HG02970 (cell line): ENCODE data around the gene GLI1.
"Not testable (repeated sequence)": the region's sequence is repeated elsewhere in the genome, so short reads cannot be mapped to it uniquely, and the experiment has no call there.

Experiments used
- ATAC-seq: cut with Tn5 transposase; IDR thresholded peaks from one replicate; pipeline ENCODE4 v1.9.1; 2021; ENCODE audit warnings: mild to moderate bottlenecking, moderate library complexity, moderate number of reproducible peaks; ENCODE audit not compliant: unreplicated experiment, low FRiP score

Gene GLI1

DNA sequence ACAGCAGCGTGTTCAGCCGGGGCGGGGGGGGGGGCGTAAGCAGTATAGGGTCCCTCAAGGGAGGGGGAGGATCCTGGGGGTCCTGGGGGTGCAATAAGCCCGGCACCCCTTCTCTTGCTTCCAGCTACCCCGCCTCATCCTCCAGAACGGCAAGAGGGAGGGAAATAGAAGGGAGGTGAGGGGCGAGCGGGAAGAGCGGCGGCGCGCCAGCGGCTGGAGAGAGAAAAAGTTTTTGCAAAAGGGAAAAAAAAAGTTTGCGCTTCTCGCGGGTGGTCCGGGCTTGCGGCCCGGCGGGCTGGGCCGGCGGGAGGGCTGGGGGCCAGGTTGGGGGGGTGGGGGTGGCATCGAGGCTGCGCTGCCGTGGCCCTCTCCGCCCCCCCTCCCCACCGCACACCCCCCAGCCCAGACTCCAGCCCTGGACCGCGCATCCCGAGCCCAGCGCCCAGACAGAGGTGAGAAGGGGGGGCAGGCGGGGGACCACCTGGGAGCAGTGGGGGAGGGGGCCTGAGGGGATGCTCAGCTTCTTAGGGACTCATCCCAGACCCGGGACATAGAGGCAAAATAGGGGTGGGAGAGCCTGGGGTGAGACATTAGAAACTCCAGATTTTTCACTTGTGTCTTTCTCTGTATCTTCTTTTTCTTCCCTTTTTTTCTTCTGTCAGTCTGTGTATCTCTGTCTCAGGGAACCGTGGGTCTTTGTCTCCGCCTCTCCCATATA lies at the start of gene GLI1:
Gene GLI1 (plus strand): TSS at position 36 of the 718 bp plus-strand sequence. CDS start 3,907 bp downstream, outside the sequence.
- ATAC-seq: no peak

DNA sequence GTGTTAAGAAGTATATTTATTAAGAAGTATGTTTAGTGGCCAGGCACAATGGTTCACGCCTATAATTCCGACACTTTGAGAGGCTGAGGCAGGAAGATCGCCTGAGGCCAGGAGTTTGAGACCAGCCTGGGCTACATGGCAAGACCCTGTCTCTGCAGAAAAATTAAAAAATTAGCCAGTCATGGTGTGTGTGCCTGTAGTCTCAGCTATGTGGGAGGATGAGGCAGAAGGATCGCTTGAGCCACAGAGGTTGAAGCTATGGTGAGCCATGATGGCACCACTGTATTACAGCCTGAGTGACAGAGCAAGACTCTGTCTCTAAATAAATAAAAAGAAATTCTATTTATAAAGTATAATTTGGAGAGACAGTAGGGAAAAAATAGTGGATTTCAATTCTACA lies 49.1 kb upstream of the GLI1 start:
- no peak for ATAC-seq

DNA sequence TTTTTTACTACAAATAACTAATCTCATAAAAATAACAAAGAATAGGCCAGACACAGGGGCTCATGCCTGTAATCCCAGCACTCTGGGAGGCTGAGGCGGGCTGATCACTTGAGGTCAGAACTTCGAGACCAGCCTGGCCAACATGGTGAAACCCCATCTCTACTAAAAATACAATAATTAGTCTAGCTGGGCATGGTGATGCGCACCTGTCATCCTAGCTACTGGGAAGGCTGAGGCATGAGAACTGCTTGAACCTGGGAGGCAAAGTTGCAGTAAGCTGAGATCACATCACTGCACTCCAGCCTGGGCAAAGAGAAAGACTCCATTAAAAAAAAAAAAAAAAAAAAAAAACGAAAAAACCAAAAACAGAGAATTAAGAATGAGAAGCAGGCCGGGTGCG lies 45.4 kb upstream of the GLI1 start:
- not testable (repeated sequence) for ATAC-seq

DNA sequence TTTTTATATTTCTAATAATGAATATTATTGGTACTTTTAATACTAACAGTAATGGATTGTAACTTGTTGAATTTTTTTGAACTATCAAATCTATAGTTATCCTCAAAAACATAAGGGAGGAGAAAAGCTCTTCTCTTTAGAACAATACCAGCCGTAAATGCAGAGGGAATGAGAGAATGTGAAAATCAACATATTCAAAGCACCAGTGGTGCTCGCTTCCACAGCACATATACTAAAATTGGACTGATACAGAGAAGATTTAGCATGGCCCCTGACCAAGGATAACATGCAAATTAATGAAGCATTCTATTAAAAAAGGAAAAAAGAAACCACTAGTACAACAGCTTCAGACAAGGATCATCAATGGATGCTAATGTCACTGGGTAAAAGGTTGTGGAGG lies 44.5 kb upstream of the GLI1 start:
- no peak for ATAC-seq

DNA sequence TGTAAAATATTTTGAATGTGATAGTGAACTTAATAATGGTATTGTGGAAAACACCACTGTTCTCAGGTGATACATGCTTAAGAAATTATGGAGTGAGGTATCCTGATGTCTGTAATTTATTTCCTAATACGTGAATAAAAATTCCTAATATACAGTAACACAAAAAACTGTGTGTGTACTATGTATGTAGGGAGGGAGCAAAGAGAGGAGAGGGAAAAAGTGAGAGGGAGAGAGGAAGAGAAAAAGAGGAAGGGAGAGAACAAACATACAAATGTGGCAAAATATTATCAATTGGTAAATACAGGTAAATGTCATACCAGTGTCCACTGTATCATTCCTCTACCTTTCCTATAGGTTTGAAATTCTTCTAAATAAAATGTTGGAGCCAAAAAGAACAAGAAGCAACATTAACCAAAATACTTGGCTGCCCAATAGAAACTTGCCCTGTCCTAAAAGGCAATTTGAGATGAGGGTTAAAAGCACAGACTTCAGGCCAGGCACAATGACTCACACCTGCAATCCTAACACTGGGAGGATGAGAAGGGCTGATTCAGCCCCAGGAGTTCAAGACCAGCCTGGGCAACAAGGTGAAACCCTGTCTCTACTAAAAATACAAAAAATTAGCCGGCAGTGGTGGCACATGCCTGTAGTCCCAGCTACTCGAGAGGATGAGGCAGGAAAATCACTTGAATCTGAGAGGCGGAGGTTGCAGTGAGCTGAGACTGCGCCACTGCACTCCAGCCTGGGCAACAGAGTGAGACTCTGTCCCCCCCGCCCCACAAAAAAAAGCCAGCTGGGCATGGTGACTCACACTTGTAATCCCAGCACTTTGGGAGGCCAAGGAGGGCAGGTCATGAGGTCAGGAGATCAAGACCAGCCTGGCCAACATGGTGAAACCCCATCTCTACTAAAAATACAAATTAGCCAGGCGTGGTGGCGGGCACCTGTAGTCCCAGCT lies 43.3 kb upstream of the GLI1 start:
- no peak for ATAC-seq

DNA sequence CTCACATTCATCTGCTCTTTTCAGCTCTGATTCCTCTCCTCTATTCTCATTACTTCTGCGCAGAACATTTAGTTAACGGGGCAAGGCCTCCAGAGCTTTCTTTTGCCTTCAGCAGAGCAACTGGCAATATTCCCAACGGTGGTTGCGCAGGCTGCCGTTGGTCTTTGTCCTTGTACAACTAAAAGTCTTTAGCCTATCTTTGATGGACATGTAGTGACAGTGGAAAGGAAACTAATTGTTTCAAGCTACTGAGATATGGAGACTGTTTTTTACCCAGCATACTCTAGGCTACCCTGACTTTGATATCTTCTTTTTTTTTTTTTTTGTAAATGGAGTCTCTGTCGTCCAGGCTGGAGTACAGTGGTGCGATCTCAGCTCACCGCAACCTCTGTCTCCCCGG lies 41.3 kb upstream of the GLI1 start:
- ATAC-seq: no peak

DNA sequence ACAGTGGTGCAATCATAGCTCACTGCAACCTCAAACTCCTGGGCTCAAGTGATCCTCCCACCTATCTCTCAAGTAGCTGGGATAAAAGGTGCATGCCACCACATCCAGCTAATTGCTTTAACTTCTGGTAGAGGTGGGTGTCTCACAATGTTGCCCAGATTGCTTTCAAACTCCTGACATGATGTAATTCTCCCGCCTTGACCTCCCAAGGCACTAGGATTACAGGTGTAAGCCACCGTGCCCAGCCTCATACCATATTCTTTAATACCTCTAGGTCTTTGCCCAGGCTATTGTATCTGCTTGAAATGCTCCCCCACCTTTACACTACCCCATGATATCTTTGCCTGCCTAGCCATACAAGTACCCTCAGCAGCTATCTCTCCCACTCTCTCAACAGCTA lies 40.1 kb upstream of the GLI1 start:
- no peak for ATAC-seq

DNA sequence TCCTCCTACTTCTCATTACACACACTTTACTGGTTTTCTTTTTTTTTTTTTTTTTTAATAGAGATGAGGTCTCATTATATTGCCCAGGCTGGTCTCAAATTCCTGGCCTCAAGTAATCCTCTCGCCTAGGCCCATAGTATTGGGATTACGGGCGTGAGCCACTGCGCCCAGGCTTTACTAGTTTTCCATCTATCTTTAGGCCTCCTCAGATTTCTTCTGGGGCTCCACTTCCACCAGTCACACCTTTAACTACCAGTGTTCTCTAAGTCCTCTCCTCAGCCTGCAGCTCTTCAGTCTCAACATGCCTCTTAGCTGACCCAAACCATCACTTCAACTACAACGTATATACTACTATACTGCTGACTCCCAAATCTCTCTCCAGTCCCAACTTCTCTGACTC lies 39.1 kb upstream of the GLI1 start:
- no peak for ATAC-seq

DNA sequence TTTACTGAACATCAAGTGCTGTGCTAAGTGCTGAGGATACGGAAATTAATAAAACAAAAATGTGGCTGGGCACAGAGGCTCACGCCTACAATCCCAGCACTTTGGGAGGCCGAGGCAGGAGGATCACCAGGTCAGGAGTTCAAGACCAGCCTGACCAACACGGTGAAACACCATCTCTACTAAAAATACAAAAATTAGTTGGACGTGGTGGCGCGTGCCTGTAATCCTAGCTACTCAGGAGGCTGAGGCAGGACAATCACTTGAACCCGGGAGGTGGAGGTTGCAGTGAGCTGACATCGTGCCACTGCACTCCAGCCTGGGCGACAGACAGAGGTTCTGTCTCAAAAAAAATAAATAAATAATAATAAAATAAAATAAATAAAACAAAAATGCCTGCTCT lies 32.6 kb upstream of the GLI1 start:
- not testable (repeated sequence) for ATAC-seq

DNA sequence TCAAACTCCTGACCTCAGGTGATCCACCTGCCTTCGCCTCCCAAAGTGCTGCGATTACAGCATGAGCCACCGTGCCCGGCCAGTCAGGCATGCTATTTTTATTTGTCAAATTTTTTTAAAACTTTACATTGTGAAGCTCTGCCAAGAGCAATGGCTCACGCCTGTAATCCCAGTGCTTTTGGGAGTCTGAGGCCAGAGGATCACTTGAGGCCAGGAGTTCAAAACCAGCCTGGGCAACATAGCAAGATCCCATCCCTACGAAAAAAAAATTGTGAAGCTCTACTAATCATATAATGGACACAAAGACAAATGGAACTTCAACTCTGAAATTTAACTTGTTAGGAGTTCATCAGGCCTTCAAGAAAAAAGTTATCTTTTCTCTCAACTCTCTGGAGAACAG lies 30.6 kb upstream of the GLI1 start:
- ATAC-seq: no peak

DNA sequence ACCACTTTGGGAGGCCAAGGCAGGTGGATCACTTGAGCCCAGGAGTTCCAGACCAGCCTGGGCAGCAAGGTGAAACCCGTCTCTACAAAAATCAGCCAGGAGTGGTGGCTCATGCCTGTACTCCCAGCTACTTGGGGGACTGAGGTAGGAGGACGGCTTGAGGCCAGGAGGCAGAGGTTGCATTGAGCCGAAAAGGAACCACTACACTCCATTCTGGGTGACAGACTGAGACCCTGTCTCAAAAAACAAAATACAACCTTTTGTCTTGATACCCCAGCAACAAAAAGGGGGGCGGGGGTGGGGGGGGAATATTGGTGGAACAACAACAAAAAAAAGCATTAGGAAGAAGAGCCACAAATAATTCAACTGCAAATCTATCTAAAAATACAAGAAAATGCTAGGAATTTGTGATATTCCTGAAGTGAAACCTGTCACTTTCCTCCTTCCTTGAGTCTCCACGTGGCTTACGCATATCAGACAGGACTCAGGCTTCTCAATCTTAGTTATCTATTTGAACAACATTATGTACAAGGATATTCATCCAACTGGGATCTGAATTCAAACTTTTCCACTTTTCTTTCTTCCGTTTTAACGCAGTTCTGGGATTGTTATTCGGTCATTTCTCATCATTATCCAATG lies 30.0 kb upstream of the GLI1 start:
- ATAC-seq: no peak

DNA sequence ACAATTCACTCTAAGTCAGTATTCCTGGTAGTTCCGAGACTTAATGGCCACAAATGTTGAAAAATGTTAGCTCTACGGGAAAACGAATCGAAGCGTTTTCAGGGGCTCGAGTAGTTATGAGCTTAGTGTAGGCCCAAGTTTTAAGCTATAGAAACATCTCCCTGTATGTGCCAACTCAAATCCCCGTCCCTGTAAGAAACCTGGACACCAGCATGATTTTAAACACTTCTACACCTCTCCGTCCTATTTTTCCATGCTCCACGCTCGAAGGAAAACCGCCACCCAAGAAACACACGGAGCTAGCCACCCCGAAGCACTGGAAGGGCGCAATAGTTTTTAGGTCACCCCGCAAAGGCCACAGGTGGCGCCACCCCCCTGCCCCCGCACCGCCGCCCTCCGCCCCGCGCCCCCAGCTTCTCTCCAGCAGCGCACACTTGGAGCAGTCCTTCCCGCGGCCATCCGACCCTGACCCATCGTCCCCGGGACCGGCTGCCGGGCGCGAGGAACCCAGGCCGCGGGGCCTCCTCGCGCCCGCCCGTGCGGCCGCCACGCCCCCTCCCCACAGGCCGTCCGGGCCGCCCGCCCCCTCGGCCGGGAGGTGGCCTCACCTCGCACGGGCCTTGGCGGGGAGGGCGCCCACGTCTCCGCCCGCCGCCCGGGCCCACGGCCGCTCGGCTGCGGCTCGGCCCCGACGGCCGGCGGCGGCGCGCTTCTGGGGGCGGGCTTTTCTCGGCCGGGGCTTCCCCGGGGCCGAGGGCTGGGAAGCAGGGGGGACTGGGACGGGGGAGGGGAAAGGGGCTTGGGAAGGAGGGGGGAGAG lies 29.3 kb upstream of the GLI1 start:
- ATAC-seq: peak; percentile 66

DNA sequence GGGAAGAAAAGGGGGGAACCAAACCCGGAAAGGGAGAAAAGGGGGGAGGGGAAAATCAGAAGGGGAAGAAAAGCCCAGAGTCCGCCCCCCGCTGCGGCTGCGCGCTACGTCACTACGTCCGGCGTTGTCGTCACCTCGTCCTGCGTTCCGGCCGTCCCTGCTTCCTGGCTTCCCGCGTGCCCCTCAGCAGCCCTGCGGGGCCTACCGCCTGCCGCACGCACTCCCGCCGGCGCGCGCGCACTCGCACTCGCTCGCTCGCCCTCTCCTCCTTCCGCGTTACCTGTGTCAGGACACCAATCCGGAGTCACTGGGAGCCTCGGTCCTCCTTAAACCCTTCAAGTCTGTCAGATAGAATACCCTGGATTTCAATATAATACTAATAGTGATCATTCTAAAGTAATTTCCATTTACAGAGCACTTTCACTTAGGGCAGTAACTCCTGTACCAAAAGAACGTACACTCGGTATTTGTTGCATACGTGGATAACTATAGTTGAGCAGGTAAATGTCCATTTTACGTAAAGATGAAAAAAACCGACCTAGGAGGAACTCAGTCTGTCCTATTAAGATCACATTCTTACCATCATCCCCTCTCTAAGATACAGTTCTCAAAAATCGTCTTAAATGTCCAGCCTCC lies 28.5 kb upstream of the GLI1 start, which contains the start of gene R3HDM2:
Gene R3HDM2 (minus strand): TSS at position 113 of the 636 bp plus-strand sequence. CDS start 120,615 bp downstream, outside the sequence.
- ATAC-seq: peak; percentile 89

DNA sequence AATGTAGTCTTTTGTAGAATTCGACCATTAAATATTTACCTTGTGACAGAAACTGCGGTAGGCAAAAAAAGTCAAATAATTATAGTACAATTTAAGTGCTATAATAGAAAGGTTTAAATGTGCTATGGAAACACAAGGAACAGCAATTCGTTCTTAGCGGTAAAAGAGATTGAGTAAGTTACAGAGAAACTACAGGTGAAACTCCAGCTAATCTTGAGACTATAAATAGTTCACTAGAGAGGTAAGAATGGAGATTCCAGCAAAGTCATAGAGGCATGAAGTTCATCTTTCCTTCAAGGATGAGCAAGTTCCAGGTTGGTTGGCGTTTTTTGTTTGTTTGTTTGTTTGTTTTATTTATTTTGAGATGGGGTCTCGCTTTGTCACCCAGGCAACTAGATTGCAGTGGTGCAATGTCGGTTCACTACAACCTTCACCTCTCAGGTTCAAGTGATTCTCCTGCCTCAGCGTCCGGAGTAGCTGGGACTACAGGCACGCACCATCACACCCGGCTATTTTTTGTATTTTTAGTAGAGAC lies 27.9 kb upstream of the GLI1 start:
- ATAC-seq: no peak

DNA sequence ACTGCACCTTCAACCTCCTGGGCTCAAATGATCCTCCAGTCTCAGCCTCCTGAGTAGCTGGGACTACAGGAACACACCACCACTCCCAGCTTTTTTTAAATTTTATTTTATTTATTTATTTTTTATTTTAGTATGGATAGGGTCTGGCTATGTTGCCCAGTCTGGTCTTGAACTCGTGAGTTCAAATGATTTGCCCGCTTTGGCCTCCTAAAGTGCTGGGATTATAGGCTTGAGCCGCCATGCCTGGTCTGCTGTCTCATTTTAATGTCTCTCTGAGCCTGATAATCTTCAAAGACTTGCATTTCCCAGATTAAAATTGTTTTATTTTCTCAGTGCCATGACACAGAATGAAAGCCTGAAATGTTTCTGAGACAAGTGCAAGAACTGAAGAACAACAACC lies 26.2 kb upstream of the GLI1 start:
- ATAC-seq: no peak

DNA sequence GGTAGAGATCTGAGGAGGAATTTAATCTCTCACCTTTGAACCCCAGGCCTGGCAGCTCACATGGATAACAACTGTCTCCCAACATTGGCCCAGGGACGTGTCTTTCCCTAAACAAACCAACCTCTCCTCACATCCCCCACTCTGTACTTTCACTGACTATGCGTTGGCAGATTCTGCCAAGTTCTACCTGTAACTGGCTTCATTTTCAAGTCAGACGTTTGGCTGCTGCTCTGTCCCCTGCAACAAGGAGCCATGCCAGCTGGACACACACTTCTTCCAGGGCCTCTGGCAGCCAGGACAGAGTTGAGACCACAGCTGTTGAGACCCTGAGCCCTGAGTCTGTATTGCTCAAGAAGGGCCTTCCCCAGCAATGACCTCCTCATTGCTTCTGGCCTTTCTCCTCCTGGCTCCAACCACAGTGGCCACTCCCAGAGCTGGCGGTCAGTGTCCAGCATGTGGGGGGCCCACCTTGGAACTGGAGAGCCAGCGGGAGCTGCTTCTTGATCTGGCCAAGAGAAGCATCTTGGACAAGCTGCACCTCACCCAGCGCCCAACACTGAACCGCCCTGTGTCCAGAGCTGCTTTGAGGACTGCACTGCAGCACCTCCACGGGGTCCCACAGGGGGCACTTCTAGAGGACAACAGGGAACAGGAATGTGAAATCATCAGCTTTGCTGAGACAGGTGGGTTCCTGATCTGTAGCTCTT lies 24.9 kb upstream of the GLI1 start, which contains the start of gene INHBC:
Gene INHBC (plus strand): TSS at position 268 of the 707 bp plus-strand sequence. CDS start 103 bp downstream, at position 371.
- ATAC-seq: no peak

DNA sequence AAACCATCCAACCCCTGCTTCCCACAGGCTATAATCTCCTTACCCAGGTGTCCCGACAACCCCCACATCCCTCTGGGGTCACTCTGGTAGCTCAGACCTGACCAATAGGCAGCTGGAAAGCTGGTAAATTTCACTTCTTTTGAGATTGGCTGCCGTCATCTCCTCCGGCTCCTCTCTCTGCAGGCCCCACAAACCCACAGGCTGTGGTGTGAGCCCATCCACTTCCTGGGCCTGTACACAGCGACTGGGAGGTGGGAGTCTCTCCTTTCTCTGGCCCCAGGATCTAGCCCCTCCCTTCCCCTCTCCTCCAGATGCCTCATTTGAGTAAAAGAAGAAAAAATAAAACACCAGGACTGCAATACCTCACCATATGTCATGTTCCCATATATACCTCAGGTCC lies 24.3 kb upstream of the GLI1 start:
- ATAC-seq: no peak

DNA sequence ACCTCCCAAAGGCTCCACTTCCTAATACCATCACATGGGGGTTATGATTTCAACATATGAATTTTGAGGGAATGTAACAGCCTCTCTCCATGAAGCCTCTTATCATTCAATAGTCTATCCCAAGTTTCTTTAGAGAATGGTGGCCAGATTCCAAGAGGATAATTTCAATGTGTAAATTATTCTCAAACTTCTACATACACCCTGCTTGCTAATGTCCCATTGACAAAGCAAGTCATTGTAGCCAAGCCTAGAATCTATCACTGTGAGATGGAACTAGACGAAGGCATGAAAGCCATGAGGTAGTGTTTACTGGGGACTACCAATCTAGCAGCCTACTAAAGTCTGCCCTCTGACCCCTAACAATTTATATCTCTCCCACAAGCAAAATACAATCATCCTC lies 21.2 kb upstream of the GLI1 start:
- no peak for ATAC-seq
